ENCODE measurements around the gene PPA1.
"Not testable (repeated sequence)": the region's sequence is repeated elsewhere in the genome, so short reads cannot be mapped to it uniquely, and the experiment has no call there.

The PPA1 gene

GRCh38 chr10:70254778-70255328 lies 21.6 kb upstream of the PPA1 start:
- DNase-seq (ENCODE audit: low read depth), result no peak

GRCh38 chr10:70253878-70254765 lies 20.9 kb upstream of the PPA1 start:
- DNase-seq (ENCODE audit: low read depth), result no peak

- no peak for DNase-seq (ENCODE audit: low read depth)
Observed at GRCh38 chr10:70250961-70251680, 17.9 kb upstream of the PPA1 start.

DNA sequence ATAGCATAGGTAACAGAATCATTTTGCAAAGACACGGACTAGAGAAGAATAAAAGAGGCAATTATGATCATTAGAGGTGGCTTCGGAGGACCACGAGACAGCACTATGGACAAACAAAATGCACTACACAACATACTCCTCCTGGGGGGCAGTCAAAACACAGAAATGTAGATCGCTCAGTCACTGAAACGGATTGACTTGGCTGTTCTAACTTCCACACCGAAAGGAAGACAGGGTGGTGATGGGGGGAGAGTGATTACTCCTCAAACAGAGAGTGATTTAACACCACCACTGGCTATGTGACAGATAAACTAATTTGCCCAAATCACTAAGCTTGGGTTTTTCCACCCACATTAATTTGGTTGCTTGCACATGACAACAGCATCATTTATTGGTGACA lies 14.1 kb upstream of the PPA1 start:
- DNase-seq (ENCODE audit: low read depth), result no peak

DNA sequence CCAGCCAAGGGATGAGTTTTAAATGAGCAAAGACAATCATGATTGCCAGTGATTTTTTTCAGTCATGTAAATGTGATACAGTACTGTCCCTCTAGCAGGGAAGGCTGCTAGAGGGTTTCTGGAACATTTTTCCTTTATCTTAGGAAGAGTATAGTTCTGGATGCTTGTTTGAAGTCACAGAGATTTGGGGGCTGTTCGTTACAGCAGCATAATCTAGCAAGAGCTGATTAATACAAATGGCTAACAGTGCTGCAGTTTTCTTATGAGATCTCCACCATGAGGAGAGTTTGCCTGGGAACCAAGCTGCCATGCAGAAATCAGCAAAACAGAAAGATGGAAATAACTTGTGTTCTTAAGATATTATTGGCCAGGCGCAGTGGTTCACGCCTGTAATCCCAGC lies 7.9 kb upstream of the PPA1 start:
- no peak for DNase-seq (ENCODE audit: low read depth)

DNA sequence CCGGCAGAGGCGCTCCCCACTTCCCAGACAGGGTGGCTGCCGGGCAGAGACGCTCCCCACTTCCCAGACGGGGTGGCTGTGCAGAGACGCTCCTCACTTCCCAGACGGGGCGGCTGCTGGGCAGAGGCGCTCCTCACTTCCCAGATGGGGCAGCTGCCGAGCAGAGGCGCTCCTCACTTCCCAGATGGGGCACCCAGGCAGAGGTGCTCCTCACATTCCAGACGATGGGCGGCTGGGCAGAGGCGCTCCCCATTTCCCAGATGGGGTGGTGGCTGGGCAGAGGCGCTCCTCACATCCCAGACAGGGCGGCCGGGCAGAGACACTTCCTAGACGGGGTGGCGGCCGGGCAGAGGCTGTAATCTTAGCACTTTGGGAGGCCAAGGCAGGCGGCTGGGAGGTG lies 6.8 kb upstream of the PPA1 start:
- not testable (repeated sequence) for DNase-seq (ENCODE audit: low read depth)

GRCh38 chr10:70239077-70239976 lies 6.1 kb upstream of the PPA1 start:
- not testable (repeated sequence) for DNase-seq (ENCODE audit: low read depth)

DNA sequence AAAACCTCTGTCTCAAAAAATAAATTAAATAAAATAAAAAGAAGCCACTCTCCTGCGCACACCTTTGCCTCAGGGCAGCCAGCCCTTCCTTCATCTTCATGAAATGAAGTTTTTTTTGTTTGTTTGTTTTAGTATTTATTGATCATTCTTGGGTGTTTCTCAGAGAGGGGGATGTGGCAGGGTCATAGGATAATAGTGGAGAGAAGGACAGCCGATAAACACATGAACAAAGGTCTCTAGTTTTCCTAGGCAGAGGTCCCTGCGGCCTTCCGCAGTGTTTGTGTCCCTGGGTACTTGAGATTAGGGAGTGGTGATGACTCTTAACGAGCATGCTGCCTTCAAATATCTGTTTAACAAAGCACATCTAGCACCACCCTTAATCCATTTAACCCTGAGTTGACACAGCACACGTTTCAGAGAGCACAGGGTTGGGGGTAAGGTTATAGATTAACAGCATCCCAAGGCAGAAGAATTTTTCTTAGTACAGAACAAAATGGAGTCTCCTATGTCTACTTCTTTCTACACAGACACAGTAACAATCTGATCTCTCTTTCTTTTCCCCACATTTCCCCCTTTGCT lies 4.8 kb upstream of the PPA1 start:
- DNase-seq (ENCODE audit: low read depth), result not testable (repeated sequence)

GRCh38 chr10:70234668-70235447 lies 1.6 kb upstream of the PPA1 start:
- no peak for DNase-seq (ENCODE audit: low read depth)

DNA sequence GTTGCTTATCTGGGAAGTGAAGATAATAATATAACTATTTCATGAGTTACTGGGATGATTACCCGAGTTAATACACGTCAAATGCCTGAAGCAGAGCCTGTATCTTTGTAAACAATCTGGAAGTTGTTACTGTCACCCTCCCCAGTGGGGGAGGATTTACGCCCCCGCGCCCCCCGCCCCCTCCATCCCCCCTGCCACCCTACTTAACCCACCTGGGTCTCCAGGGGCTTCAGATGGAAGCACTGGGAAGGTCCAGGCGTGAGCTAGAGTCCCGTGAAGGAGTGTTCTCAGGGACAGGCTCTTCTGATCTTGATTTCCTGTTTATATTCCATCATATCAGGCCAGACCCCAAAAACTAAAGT lies 691 bp upstream of the PPA1 start:
- DNase-seq (ENCODE audit: low read depth), result no peak

- DNase-seq (ENCODE audit: low read depth), result no peak
Observed at GRCh38 chr10:70232859-70233108, 445 bp downstream of the PPA1 start.

- no peak for DNase-seq (ENCODE audit: low read depth)
Observed at GRCh38 chr10:70232155-70232858, 922 bp downstream of the PPA1 start.

- no peak for DNase-seq (ENCODE audit: low read depth)
Observed at GRCh38 chr10:70228491-70228890, 4.7 kb downstream of the PPA1 start.

DNA sequence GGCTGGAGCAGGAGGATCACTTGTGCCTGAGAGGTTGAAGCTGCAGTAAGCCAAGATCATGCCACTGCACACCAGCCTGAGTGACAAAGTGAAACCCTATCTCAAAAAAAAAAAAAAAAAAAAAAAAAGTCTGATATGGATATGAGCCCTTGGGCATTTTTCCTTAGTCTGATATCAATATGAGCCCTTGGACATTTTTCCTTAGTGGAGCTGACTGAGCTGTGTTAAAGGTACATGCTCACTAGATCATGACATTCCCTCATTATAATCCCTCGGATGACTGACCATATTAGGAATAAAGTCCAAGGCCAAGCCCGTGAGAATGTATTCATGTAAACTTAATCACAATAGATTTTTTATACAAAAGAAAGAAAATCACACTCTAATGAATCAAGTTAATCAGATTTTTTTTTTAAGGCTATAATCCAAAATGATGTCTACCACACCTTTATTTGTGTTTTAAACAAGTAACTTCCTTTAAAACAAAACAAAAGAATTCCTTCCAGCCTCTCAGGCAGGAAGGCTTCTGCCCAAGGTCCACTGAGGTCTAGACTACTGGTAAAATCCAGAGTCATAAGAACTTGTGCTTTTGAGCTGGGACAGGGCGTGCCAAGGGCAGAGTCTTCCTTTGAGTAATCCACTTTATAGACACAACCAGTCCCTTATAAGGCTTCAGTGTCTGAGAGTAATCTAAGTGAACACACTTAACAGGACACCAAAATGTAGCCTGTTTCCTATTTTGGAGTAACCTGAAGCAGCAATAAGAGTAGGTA lies 5.5 kb downstream of the PPA1 start:
- DNase-seq (ENCODE audit: low read depth), result no peak

DNA sequence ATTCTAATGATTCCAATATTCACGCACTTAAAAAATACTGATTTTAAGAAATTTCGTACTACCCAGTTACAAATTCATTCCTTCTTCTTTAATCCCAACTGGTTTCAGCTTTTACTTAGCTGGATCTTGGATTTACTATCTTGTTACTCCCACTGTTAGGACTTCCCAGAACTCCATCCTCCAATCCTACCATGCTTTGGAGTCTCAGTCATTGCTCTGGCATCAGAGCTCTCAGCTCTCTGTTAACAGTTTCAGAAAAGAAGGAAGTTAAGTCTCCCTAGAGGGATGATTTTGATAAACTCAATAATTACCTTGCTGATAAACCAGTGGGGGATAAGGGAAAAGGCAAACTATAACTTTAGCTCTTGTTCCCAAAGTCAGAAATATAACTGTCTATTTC lies 9.5 kb downstream of the PPA1 start:
- no peak for DNase-seq (ENCODE audit: low read depth)

DNA sequence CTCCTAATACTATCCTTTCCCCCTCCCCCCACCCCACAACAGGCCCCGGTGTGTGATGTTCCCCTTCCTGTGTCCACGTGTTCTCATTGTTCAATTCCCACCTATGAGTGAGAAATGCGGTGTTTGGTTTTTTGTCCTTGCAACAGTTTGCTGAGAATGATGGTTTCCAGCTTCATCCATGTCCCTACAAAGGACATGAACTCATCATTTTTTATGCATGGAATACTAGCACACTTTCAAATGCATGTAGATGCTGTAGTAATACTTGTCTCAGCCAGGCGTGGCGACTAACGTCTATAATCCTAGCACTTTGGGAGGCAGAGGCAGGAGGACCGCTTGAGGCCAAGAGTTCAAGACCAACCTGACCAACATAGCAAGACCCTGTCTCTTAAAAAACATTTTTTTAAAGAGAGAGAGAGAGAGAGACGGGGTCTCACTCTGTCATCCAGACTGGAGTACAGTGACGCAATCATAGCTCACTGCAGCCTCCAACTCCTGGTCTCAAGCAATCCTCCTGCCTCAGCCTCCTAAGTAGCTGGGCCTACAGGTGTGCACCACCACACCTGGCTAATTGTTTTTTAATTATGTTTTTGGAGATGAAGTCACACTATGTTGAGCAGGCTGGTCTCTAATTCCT lies 10.3 kb downstream of the PPA1 start:
- not testable (repeated sequence) for DNase-seq (ENCODE audit: low read depth)

GRCh38 chr10:70222340-70222794 lies 10.9 kb downstream of the PPA1 start:
- DNase-seq (ENCODE audit: low read depth), result no peak

DNA sequence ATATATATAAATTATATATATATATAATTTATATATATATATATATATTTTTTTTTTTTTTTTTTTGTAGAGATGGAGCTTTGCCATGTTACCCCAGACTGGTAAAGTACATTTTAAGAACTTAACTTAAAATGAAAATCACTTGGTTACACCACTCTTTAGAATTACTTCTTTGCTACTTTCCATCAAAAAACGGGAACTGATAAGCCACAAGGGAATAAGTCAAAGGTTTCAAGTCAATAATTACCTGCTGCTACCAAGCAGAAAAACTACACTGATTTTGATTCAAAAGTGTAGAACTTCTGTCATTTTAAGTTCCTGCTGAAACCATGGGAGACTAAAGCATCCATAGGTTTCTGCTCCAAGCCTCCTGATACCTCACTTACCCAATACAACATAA lies 12.2 kb downstream of the PPA1 start:
- no peak for DNase-seq (ENCODE audit: low read depth)

DNA sequence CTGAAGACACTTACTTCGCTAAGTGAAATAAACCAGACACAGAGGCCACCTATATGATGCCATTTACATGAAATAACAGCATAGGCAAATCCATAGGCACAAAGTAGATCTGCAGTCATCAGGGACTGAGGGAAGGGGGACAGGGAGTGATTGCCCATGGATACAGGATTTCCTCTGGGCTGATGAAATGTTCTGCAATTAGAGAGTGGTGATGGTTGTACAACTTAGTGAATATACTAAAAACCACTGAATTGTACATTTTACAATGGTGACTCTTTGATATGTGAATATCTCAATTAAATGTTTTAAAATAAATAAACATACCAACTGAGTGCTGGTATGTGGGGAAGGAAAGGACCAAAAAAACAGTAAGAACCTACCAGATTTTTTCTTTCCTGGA lies 20.4 kb downstream of the PPA1 start:
- DNase-seq (ENCODE audit: low read depth), result no peak
